SH-SY5Y (cell line): ENCODE data around the gene FAM83F.

Experiments used
- GATA2 ChIP-seq: IDR thresholded peaks from 2 replicates; pipeline ENCODE4 v1.6.1; 2011; ENCODE audit warnings: mild to moderate bottlenecking, low read depth, low read length
- GATA3 ChIP-seq: IDR thresholded peaks from 2 replicates; pipeline ENCODE4 v1.6.1; 2011; ENCODE audit warnings: low read depth, mild to moderate bottlenecking, low read length, moderate library complexity

DNA sequence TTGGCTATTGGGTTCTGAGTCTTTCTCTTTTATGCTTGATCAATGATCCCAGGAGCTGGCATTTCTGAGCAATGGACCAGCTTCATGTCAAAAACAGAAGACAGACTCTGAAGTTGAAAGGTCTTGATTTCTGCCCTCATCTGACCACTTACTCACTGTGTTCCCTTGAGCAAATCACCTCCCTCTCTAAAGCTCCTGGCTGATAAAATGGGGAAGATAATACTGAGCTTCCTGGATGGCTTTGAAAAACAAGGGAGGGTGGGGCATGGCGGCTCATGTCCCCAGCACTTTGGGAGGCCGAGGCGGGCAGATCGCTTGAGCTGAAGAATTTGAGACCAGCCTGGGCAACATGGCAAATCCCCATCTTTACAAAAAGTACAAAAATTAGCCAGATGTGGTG lies 6.4 kb downstream of the FAM83F start:
- TF ChIP-seq GATA2, result no peak
- TF ChIP-seq GATA3, result no peak
